HG03039 (cell line): ENCODE data around the gene NACC2.
"Not testable (repeated sequence)": the region's sequence is repeated elsewhere in the genome, so short reads cannot be mapped to it uniquely, and the experiment has no call there.

Experiments
- ATAC-seq: cut with Tn5 transposase; IDR thresholded peaks from one replicate; pipeline ENCODE4 v1.9.1; 2021; ENCODE audit warnings: mild to moderate bottlenecking, moderate library complexity; ENCODE audit not compliant: unreplicated experiment

The NACC2 gene

DNA sequence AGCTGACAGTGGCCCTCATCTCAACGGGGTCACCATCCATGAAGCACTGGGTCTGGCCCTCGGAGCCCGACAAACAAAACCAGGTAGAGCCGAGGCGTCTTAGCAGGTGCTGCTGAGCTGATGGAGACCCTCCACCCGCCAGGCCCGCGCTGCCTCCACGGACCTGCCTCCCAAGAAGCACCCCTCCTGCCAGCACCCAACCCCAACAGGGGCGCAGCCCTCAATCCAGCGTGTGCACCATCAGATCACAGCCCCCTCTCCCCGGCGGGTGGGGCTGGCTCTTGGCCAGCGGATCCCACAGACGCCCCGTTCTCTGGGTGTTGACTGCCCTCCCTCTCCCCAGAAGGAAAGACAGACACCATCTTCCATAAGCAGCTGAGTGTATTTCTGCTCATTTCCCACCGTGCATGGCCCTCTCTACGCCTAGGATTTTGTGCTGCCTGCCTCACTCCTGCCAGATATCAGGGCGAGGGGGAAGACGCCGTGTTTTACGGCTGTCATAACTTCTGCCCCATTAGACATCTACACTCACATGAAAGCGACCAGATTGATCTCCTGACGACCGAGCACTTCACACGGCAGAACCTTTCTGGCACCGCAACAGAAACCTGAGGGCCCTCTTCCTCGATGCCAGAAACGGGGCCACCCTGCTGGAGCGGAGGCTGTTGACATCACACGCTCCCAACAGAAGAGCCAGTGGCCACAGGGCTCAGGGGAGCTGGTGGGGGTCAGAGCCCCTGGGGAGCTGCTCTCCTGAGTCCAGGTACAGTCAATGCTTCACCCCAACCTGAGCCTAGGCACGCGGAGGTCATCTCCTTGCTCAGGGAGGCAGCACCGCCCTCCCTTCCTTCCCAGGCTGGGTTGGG lies 12.4 kb downstream of the NACC2 start:
- no peak for ATAC-seq

DNA sequence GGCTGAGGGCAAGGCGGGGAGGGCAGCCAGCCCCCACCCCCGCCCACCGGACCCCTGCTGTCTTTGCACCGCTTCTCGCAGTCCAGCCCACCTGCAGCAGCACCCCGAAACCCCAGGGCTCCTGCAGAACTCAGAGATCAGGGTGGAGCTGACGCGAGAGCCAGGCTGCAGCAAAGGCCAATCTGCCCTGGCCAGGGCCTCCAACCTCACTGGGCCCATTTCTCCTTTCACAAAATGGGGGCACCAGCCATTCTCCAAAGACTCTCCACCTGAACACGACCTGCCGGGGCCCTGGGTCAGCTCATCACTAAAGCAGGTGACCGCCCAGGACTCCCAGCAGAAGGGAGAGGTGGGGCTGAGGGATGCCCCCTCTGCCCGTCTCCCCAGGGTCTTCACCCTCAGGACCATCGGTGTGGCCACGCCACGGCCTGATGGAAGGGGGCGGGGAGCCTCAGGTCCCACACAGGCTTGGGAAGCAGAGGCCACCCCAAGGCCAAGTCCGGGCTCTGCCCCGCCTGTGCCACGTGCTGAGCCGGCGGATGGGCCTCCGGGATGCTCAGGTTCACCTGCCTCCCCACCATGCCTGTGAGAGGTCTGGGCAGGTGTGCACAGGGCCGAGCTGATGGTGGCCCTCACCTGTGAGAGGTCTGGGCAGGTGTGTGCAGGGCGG lies 13.1 kb downstream of the NACC2 start:
- no peak for ATAC-seq

DNA sequence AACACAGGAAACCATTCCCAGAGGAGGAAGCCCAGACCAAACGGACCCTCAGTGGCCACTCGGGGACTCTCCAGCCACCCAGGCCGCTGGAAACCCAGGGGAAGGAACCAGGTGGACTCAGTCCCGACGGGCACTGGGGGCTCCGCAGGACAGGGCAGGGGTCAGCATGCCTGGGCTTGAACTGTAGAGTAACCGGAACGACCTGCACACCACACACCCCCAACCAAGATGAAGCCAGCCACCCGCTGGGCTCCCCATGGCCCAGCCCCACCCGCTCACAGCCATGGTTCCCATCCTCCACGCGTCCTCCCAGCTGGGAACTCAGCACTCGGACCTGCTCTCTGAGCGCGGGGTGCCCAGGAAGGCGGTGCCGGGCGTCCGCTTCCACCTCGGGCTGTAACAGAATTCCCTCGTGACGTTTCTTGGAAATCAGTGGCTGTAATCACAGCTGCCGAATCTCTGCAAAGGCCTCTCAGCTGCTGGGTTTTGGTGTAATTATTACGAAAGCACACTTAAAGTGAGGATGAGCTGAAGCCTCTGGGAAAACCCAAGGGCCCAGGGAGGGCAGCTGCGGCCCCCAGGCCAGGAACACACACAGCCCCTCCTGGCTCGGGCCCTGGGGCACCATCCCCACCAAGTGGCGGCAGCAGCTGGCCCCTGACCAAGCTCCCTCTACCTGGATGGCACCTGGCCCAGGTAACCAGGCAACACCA lies 13.8 kb downstream of the NACC2 start:
- no peak for ATAC-seq

DNA sequence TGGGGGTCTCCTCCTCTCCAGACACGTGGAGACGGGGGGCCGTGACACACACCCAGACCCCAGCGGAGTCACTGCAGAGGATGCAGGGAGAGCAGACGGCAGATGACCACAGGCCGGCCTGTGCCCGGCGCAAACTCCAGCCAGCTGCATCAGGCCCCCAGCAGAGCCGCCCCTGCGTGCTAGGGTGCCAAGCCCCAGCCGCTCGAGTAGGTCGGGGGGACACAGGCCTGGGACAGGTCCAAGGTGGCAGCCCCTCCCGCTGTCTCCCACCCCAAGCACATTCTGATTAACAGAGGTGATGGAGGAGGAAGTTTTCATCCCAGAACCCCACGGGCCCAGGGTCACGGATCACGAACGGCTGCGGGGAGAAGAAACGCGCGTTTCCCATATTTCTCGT lies 14.4 kb downstream of the NACC2 start:
- no peak for ATAC-seq

DNA sequence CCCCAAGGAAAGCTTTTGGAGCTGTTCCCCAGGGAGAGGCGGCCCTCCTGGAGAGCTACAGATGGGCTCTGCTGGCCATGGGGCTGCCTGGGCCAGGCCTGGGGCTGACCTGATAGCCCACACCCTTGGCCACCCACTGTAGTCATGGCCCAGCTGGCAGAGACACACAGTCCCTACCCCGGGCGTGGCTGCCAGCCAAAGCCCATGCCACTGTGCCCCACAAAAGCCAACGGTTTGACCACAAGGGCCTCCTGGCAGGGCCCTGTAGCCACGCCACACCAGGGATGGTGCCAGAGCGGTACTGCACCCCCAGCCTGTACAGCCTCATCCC lies 15.2 kb downstream of the NACC2 start:
- ATAC-seq = no peak

DNA sequence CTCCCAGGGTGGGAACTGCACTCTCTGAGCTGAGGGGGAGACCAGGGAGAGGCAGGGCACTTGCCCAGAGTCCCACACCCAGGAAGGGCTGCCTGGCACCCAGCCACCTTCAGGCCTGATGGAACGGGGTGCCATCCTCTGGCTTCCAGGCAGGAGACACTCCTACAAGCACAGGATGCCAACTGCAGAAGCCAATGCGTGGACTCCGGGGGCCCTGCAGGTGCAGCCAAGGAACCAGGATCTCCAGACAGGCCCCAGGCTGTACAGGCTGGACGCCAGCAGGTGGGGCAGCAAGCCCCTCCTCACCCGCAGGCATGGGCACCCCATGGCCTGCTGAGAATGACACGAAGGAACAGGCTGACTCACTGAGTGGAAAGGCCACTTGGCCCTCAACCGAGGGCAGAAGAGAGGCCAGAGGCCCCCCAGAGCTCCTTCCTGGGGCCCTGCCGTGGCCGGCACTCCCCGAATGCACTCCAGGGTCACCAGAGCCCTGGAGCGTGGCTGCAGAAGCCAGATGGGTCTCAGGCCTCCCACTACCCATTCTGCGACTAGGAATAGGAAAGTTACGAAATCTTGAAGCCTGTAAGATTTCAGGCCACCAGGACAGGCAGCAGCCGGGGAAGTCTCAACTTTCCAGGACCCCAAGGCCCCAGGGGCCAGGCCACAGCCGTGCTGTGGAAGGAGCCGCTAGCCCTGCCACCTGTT lies 15.7 kb downstream of the NACC2 start:
- ATAC-seq = no peak

DNA sequence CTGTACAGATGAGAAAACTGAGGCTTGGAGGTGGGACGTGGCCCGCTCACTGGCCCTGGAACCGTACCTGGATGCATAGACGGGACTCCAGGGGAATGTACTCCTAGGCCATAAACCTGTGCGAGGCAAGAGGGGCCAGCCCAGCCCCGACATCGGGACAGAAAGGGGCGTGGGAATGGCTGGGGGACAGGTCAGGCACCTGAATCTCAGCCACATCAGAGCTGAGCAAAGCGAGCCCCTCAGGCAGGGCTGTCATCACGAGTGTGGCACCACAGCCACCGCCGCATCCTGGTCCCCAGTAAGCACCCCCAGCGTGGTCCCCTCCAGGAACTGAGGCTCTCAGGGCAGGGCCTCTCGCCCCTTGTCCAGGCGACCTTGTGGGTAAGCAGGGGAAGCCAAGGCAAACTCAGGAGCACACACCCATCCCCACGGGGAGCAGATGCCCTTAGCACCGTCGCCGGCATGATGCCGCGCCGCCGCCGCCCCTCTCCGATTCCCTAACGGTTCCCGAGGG lies 16.5 kb downstream of the NACC2 start:
- ATAC-seq = no peak

DNA sequence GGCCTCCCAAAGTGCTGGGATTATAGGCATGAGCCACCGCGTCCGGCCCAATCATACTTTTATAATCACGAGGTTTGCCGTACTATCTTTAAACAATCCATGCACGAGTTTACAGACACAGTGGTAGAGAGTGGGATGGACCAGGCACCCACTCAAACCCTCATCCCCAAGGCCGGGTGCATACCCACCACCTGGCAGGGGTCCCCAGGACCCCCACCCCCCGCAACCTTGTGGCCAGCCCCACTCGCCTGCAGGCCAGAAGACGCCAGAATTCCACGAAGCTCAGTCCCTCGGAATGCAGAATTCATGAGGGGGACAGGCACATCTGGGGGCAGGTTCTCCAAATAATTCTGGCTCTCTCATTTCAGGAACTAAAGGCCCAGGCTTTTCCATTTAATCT lies 17.1 kb downstream of the NACC2 start:
- ATAC-seq = no peak

DNA sequence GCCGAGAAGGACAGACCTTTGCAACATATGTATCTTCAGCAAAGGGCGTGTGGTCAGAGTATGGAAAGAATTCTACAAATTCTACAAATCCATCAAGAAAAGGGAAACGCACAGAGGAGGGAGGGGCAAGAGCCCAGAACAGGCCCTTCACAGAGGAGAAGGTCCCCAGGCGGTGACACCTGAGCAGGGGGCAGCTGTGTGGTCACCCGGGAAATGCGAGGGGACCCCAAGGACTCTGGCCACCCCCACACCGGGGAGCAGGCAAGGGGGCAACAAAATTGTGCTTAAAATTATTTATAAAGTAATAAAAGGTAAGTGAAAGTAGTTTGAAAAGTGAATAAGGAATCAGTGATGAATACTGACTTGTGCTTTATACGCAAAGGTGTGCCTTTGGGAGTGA lies 17.6 kb downstream of the NACC2 start:
- no peak for ATAC-seq

DNA sequence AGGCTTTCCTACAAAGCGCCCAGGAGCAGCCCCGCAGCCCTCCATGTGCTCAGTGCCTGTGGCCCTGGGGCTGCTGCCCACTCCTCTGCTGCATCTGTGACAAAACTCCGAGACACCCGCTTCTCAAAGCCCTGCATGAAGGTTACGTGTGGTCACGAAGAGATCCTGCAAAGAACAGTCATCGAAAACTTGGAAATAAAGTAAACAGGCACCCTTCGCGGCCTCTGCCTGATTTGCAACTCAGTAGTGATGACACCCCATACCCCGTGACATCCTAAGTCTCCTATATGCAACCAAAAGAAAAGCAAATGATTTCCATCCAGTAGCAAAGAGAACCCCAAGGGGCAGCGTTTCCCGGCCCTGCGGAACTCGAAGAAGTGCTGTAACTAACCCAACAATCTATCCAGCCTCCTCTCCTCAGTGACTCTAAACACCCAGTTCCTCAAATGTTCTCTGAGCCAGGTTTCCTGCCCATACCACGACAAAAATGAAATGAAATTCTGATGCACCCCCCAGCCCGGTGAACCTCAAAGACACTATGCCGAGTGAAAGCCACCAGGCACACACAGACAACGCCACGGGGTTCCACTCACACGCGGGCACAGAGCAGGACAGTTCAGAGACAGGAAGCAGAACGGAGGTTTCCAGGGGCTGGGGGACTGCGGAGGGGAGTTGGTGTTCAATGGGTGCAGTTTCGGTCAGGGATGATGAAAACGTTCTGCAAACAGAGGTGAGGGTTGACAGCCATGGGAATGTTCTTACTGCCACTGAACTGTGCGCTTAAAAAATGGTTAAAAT lies 19.0 kb downstream of the NACC2 start:
- no peak for ATAC-seq

DNA sequence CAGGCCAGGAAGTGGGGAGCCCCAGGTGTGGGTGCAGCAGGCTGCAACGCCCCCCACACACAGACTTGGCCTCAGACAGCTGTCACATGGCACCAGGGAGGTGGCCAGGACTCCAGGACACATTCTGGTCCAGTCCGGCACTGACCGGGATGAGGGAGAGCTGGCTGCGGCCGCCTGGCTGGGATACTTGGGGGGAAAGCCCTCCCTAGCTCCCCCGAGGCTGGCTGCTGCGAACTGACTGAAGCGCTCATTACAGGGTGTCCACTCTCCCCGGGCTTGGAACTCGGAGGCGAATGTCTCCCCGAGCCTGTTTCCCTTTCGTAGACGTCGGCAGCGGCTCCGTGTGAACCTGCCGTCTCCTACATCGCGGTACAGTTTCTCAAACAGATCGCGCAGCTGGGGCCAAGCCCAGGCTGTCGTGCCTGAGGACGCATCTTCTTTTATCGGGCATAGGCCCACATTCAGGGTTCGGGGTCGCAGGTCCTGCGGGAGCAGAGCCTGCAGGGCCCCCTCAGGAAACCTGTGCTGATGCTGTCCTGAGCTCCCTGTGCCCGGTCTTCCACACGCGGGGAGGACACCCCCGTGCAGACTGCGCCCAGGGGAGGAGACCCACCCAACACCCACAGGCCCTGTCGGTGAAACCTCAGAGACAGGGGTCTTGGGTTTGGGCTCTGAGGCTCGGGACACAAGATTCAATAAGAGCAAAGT lies 19.8 kb downstream of the NACC2 start:
- no peak for ATAC-seq

DNA sequence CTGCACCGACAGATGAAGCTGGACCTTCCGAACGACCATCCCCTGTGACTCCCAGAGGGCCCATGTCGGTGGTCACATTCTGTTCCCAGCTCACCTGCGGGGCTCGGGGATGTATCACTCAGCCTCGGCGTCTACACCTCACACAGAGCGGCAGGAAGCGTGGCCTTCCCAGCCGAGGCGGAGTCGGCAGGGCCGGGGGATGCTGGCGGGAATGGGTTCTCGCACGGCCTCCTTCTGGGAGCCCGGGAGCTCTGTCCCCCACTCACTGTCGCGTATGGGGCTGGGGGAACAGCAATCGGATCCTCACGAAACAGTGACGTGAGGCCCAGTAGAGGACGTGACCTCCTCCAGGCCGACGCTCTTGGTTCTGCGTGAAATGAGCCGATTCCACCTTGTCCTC lies 20.4 kb downstream of the NACC2 start:
- ATAC-seq = no peak

DNA sequence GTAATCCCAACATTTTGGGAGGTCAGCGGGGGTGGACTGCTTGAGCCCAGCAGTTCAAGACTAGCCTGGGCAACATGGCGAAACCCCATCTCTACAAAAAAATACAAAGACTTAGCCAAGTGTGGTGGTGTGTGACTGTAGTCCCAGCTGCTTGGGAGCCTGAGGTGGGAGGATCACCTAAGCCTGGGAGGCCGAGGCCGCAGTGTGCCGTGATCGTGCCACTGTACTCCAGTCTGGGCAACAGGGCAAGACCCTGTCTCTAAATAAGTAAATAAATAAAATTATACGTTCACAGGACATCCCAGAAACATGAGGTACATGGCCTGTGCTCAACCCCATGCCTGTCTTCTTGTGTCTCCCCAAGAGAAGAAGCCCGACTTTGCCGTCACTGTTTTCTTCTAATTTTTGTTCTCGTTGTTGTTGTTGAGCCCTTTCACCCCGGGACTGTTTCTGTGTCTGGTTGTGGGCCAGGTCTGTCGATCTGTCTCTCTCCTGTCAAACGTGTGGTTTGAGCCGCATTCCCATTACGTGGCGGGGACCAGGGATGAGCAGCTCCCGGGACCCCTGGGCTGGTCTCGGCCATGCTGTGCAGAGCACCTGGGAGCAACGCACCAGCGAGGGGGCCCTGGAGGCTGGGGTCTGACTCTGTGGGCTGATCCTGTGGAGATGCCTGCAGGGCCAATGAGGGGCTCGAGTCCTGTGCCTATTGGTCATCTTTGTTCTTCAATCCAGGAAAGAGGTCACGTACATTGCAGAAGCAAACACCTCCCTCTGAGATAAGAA lies 32.2 kb downstream of the NACC2 start:
- ATAC-seq = no peak

DNA sequence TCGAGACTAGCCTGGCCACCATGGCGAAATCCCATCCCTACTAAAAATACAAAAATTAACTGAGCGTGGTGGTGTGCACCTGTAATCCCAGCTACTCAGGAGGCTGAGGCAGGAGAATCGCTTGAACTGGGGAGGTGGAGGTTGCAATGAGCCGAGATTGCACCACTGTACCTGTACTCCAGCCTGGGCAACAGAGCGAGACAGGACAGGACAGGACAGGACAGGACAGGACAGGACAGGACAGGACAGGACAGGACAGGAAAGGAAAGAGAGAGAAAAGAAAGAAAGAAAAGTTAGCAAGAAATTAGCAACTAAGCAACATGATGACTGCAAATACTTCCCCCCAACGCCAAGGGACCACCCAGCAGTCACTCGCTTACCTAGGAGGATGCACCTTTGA lies 33.2 kb downstream of the NACC2 start:
- not testable (repeated sequence) for ATAC-seq

DNA sequence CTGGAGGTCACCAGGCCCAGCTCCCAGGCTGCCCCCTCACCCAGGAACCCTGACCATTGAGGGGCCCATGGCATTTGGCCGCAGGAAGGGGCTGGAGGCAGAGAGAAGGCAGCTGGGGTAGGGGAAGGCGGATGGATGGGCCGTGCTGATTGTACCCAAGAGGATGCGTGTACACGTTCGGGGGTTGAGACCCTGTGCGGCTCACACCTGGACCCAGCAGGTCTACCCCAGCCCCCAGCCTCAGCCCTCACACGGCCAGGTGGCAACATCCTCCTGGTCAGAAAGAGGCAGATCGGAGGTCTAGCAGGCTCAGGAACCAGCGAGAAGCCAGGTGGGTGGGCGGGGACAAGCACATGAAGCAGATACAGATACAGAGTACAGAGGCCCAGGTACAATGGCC lies 33.7 kb downstream of the NACC2 start:
- no peak for ATAC-seq

DNA sequence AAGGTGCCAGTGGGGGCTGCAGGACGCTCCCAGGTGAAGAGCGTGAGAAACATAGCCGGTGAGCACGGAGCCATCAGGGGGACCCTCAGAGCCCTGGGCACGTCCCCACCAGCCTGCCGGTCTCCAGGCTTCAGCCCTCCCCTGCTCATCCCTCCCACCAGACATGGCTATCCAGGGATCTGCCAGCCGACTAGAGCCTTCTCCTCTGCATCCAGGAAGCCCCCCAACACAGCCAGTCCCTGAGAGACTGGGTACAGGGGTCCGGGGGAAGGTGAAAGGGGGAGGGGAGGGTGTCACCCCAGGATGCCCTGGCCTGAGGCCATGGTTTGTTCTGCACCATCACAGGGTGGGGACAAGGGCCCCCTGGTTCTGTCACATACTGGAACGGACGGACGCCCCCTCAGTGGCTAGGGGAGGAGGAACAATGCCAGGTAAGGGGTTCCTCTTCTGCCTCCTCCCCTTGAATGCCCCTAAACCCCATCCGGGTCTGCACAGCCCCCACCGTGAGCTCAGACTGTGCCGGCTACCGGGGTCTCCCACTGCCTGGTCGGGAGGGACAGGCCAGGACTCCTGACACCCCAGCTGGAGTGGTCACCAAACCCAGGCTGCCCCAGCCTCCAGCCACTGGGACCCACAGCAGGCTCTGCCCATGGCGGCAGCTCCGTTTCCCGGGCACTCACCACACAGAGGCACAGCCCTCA lies 34.3 kb downstream of the NACC2 start:
- no peak for ATAC-seq

DNA sequence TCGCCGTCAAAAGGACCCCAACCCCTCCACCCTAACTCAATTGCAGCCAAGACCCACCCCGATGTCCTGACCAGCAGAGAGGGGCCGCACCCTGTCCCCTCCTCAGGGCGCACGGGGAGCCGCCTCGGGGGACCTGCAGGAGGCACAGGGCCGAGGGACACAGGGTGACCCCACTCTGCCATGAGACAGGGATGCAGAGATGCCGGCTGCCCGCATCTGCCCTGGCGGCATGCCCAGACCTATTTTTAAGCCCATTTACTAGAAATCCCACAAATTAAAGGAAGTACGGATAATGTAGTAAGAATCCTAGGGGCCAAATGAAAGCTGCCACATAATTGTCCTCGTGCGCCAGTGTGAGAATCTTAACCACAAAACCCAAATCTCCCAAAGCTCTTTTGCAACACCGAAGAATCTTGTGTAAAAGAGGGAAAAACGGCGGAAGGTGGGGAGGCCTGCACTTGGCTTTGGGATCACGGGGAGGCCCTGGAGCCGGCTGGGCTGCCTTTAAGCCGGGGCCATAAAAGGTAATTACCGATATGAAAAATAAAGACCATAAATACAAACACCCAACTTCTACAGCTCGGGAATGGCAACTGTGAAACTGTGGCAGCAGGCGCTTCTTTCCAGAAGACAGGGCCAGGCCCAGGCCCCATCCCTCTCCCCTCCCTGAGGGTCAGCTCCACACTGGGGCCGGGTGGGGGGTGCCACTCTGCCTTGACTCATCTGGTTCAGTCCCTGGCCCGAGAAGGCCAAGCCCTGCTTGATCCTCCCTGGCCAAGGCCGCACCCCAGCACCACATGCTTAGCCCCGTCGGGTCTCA lies 35.0 kb downstream of the NACC2 start:
- ATAC-seq = no peak
